Ascending aorta (tissue), 2 donors: ENCODE results near the gene RNF112. TPM values are rescaled to one million over a fixed set of nuclear protein-coding genes. Genes with fewer than 3 reads are reported as not detected.
A peak's percentile ranks its signal among the peaks of the same experiment; 100 is the strongest.

Experiments used
- DNase-seq, 2 donors: peaks; one replicate each; pipeline ENCODE4 v3.0.0-alpha.2; 2019; ENCODE audit warnings: low spot score in 2 of 2
- H3K27ac ChIP-seq, 2 donors: fragments of 200-600 bp; sonication (generic); one replicate each; pipeline ENCODE4 v1.5.1; 2016 to 2017; ENCODE audit warnings: mild to moderate bottlenecking in 1 of 2
- H3K27me3 ChIP-seq: fragments of 200-600 bp; sonication (generic); one replicate; pipeline ENCODE4 v1.5.1; 2017
- H3K36me3 ChIP-seq, 2 donors: fragments of 200-600 bp; sonication (generic); one replicate each; pipeline ENCODE4 v1.5.1; 2016
- H3K4me1 ChIP-seq, 2 donors: fragments of 200-600 bp; sonication (generic); one replicate each; pipeline ENCODE4 v1.5.1; 2016 to 2017; ENCODE audit warnings: mild to moderate bottlenecking in 1 of 2
- H3K4me3 ChIP-seq, 2 donors: fragments of 200-600 bp; sonication (generic); one replicate each; pipeline ENCODE4 v1.5.1; 2016 to 2017; ENCODE audit warnings: mild to moderate bottlenecking in 1 of 2
- H3K9me3 ChIP-seq, 2 donors: fragments of 200-600 bp; sonication (generic); one replicate each; pipeline ENCODE4 v1.5.1; 2016
- intact Hi-C: fragments of 100-400 bp; cut with DNase I; formaldehyde crosslinking; loops from one replicate; pipeline ENCODE4 v1.15.1; 2023
- total RNA-seq: library from RNA; depleted of rRNA; stranded (reverse); fragments of >200 nt; gene quantifications from one replicate; pipeline ENCODE4 v1.1.0, GENCODE V29; 2016
- TF ChIP-seq, protein P1 (sequence below), 3 experiments: fragments of 200-600 bp in 2 of 3; fragments of 450-650 bp in 1 of 3; sonication (generic) in 2 of 3; IDR thresholded peaks; one replicate each; pipeline ENCODE4 v1.5.1; 2016 to 2019; ENCODE audit warnings: antibody characterized with exemption in 3 of 3, mild to moderate bottlenecking in 1 of 3, moderate library complexity in 1 of 3

The RNF112 gene
- total RNA-seq, 1 donor from 2014 or later = 0.53 TPM

DNA sequence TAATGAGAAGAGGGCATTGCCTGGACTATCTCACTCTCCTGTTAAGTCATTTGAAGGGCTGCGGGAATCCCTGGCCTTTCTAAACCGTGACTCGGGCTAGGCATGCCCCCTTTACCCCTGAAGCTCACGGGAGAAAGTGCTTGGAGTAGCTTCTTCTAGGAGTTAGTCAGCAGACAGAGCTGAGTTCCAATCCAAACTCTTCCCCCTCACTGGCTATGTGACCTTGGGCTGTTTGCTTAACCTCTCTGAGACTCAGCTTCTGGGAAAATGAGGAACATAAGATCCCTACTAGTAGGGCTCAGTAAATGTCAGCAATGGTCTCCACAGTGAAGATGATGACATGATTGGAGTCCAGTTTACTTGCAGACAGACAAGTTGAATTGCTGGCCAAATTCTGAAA, 42.8 kb upstream of the RNF112 start:
- DNase-seq = no peak
- intact Hi-C loops = no loop called here
- peak overlapping the region in 1 of 2 donors; percentile 7 for H3K27ac ChIP-seq
- H3K4me3 ChIP-seq = no peak overlapping the region
- H3K4me1 ChIP-seq = no peaks in the 10 kb centered on the region
- no peaks in the 10 kb centered on the region for H3K9me3 ChIP-seq
- H3K27me3 ChIP-seq = no peaks in the 10 kb centered on the region
- TF ChIP-seq, protein P1, sequence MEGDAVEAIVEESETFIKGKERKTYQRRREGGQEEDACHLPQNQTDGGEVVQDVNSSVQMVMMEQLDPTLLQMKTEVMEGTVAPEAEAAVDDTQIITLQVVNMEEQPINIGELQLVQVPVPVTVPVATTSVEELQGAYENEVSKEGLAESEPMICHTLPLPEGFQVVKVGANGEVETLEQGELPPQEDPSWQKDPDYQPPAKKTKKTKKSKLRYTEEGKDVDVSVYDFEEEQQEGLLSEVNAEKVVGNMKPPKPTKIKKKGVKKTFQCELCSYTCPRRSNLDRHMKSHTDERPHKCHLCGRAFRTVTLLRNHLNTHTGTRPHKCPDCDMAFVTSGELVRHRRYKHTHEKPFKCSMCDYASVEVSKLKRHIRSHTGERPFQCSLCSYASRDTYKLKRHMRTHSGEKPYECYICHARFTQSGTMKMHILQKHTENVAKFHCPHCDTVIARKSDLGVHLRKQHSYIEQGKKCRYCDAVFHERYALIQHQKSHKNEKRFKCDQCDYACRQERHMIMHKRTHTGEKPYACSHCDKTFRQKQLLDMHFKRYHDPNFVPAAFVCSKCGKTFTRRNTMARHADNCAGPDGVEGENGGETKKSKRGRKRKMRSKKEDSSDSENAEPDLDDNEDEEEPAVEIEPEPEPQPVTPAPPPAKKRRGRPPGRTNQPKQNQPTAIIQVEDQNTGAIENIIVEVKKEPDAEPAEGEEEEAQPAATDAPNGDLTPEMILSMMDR (IDR thresholded peaks at IDR 0.05) = no peak
- H3K36me3 ChIP-seq = no peaks in the 10 kb centered on the region

DNA sequence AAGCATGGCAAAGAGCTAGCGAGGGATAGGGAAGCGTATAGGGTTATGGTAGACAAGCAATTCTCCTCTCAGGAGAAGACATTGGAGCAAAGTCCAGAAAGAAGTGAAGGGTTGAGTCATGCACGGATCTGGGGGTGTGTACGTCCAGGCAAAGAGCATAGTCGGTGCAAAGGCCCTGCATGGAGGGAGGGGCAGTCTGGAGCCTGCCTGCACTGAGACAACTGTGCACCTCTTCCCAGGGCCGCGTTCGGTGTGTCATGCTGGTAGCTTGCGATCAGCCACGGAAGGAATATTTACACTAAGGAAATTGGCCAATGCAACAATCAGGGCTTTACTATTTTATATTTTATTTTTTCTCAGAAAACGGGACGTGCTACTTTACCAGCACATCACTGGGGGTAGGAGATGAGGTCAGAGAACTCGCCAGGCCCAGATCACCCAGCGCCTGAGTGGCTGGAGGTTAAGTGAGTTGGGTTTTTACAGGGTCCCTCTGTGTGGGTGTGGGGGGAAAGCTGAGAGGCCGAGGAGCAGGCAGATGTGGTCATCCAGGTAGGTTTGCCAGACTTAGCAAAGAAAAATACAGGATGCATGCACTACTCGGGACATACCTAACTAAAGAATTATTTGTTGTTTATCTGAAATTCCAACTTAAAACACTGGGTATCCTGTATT, 41.8 kb upstream of the RNF112 start:
- H3K4me3 ChIP-seq = no peak overlapping the region
- no peaks in the 10 kb centered on the region for H3K4me1 ChIP-seq
- H3K27me3 ChIP-seq = no peaks in the 10 kb centered on the region
- TF ChIP-seq, protein P1 (IDR thresholded peaks at IDR 0.05) = no peak
- intact Hi-C loops = no loop called here
- no peak overlapping the region for H3K27ac ChIP-seq
- no peaks in the 10 kb centered on the region for H3K9me3 ChIP-seq
- no peak for DNase-seq
- no peaks in the 10 kb centered on the region for H3K36me3 ChIP-seq

DNA sequence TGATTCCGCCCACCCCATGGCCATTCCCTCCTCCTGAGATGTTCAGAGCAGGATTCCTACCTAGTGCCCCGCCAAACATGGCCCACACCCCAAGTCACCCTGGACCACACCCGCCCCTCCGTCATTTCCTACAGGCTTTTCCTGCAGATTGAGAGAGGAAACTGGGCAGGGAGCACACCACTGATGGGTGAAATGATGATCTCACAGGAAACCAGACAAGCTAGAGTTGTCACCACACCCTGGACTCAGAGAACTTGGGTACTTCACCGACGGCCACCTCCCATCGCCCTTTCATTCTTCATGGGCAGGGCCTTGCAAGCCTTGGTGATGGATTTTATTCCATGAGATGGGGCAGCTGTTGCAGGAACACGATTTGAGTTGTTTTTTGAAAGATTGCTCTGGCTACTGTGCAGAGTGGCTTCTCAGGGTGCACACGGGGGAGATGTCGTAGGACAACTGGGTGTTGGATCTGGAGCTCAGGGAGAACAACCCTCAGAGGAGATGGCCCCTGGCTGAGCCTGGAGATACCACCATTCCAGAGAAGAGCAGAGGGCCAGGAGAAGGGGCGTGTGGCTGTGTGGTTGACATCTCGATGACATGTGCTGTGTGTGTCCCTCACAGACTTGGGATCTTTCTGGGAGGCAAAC, 41.1 kb upstream of the RNF112 start:
- TF ChIP-seq, protein P1 (IDR thresholded peaks at IDR 0.05) = no peak
- intact Hi-C loops = no loop called here
- no peak for DNase-seq

DNA sequence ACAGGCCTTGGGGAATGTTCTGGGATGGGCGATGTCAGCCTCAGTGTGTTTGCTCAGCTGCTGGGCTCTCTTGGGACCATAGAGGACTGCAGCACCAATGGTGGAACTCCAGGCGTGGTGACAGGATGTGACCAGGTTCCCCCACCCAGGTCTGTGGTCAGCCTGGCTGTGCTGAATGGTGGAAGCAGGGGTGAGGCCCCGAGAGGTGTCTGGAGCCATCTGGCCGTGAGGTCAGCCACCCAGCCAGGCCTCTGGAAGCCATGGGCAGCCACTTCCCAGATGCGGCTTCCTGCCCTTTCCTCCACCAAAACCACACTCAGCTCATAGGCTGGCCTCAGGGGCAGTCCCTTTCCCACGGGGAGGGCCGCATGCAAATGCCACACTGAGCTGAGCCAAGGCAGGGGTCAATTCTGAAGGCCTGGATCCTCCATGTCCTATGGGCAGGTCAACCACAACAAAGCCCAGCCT, 40.5 kb upstream of the RNF112 start:
- no peak overlapping the region for H3K4me3 ChIP-seq
- no peaks in the 10 kb centered on the region for H3K9me3 ChIP-seq
- no peaks in the 10 kb centered on the region for H3K36me3 ChIP-seq
- TF ChIP-seq, protein P1 (IDR thresholded peaks at IDR 0.05) = no peak
- H3K4me1 ChIP-seq = no peaks in the 10 kb centered on the region
- DNase-seq = no peak
- H3K27ac ChIP-seq = no peak overlapping the region
- intact Hi-C loops = no loop called here
- no peaks in the 10 kb centered on the region for H3K27me3 ChIP-seq

More for the DNA sequence above, 41.1 kb upstream of the RNF112 start:
- Histone ChIP-seq H3K4me3 (no peak overlapping the region), H3K9me3 (no peaks in the 10 kb centered on the region), H3K27ac (no peak overlapping the region), H3K36me3 (no peaks in the 10 kb centered on the region), H3K27me3 (no peaks in the 10 kb centered on the region), H3K4me1 (no peaks in the 10 kb centered on the region)

DNA sequence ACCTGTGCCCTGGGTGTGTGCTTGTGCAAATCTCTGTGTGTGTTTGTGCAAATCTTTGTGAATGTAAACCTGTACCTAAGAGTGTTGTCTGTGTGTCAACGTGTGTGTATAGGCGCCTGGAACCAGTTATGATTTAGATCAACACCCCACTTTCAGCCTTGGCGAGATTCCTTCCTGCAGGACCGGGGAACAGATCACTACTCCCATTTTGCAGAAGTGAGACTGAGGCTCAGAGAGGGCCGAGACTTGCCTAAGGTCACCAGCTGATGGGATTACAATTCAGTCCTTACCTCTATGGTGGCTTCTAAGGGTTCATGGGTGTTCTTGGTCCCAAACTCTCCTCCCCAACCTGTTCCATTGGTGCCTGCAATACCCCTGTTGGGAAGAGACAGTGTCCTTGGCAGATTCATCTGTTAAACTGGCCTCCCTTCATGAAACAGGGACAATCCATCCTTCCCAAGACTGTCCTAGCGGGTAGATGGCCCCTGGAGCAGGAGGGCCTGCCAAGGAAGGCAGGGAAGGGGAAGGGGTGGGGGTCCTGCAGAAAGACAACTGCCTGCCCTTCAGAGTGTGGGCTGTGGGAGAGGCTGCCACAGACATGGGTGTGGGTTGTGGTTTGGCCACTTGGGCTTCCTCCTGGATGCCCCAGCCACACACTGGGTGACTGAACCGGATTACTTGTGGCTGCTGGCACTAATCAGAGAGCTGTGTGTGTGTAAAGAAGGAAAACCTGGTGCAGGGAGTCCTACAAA, 39.6 kb upstream of the RNF112 start:
- H3K36me3 ChIP-seq = no peaks in the 10 kb centered on the region
- no peak for DNase-seq
- intact Hi-C loops = no loop called here

More for the DNA sequence above, 39.6 kb upstream of the RNF112 start:
- Histone ChIP-seq H3K27ac (no peak overlapping the region), H3K9me3 (no peaks in the 10 kb centered on the region), H3K27me3 (no peaks in the 10 kb centered on the region), H3K4me3 (no peak overlapping the region), H3K4me1 (no peaks in the 10 kb centered on the region)
- TF ChIP-seq, protein P1 (IDR thresholded peaks at IDR 0.05) = no peak
